Liver (tissue), 9 donors: ENCODE measurements around the gene ORAI3. TPM values are rescaled to one million over a fixed set of nuclear protein-coding genes. Genes with fewer than 3 reads are reported as not detected.

ENCODE experiments used
- DNase-seq: peaks from one replicate; pipeline ENCODE4 v3.0.0-alpha.2; 2017; ENCODE audit warnings: low spot score
- H3K27ac ChIP-seq, 2 donors: one replicate each; pipeline ENCODE4 v1.7.0; 2013; ENCODE audit warnings: inconsistent platforms in 2 of 2, low read length in 2 of 2, control low read depth in 1 of 2, low read depth in 1 of 2, mild to moderate bottlenecking in 1 of 2
- H3K27me3 ChIP-seq, 4 donors: one replicate each; pipeline versions ENCODE4 v1.6.1 to v1.7.0; 2013; ENCODE audit warnings: low read length in 3 of 4, inconsistent platforms in 1 of 4, mild to moderate bottlenecking in 1 of 4, moderate library complexity in 1 of 4; ENCODE audit not compliant: control insufficient read depth in 4 of 4, insufficient read depth in 4 of 4
- H3K36me3 ChIP-seq, 4 donors: one replicate each; pipeline versions ENCODE4 v1.6.1 to v1.7.0; 2013; ENCODE audit warnings: low read length in 3 of 4, mild to moderate bottlenecking in 3 of 4, low read depth in 1 of 4, moderate library complexity in 1 of 4; ENCODE audit not compliant: control insufficient read depth in 4 of 4, insufficient read depth in 3 of 4
- H3K4me1 ChIP-seq, 4 donors: one replicate each; pipeline versions ENCODE4 v1.6.1 to v1.7.0; 2013; ENCODE audit warnings: low read length in 3 of 4, mild to moderate bottlenecking in 3 of 4, moderate library complexity in 1 of 4; ENCODE audit not compliant: control insufficient read depth in 4 of 4, insufficient read depth in 4 of 4
- H3K4me3 ChIP-seq, 3 donors: one replicate each; pipeline versions ENCODE4 v1.6.1 to v1.7.0; 2013; ENCODE audit warnings: low read length in 3 of 3, control low read depth in 1 of 3, low read depth in 1 of 3, mild to moderate bottlenecking in 1 of 3
- H3K9ac ChIP-seq, 2 donors: one replicate each; pipeline ENCODE4 v1.7.0; 2013; ENCODE audit warnings: low read length in 2 of 2, mild to moderate bottlenecking in 2 of 2, moderate library complexity in 2 of 2, control low read depth in 1 of 2, low read depth in 1 of 2
- H3K9me3 ChIP-seq, 4 donors: one replicate each; pipeline versions ENCODE4 v1.6.1 to v1.7.0; 2013; ENCODE audit warnings: low read length in 3 of 4; ENCODE audit not compliant: control insufficient read depth in 4 of 4
- CTCF ChIP-seq: fragments of 150-350 bp; IDR thresholded peaks from 2 replicates; pipeline ENCODE4 v1.5.1; 2017; ENCODE audit warnings: improper control_type of control experiment, low read depth, low read length; ENCODE audit not compliant: missing input control
- EGR1 ChIP-seq, 2 donors: IDR thresholded peaks; 2 replicates each; pipeline ENCODE4 v1.6.1; 2016 to 2018; ENCODE audit warnings: antibody characterized with exemption in 2 of 2, low read depth in 2 of 2
- HNF4A ChIP-seq, 2 donors: conservative IDR thresholded peaks; 2 replicates each; pipeline ENCODE4 v1.6.1; 2016; ENCODE audit warnings: antibody characterized with exemption in 2 of 2, mild to moderate bottlenecking in 2 of 2
- NR2F2 ChIP-seq: IDR thresholded peaks from 2 replicates; pipeline ENCODE4 v1.6.1; 2016; ENCODE audit warnings: antibody characterized with exemption
- RAD21 ChIP-seq, 2 donors: IDR thresholded peaks; 2 replicates each; pipeline ENCODE4 v1.6.1; 2016; ENCODE audit warnings: antibody characterized with exemption in 2 of 2, mild to moderate bottlenecking in 2 of 2
- RXRA ChIP-seq, 2 donors: IDR thresholded peaks; 2 replicates each; pipeline ENCODE4 v1.6.1; 2017 to 2018; ENCODE audit warnings: antibody characterized with exemption in 2 of 2, mild to moderate bottlenecking in 1 of 2
- SP1 ChIP-seq: IDR thresholded peaks from 2 replicates; pipeline ENCODE4 v1.6.1; 2018; ENCODE audit warnings: antibody characterized with exemption, mild to moderate bottlenecking
- YY1 ChIP-seq: IDR thresholded peaks from 2 replicates; pipeline ENCODE4 v1.6.1; 2016; ENCODE audit warnings: antibody characterized with exemption, mild to moderate bottlenecking
- WGBS: extraction: QIAGEN DNeasy Blood & Tissue Kit; methylation state at CpG from one replicate; pipeline ENCODE4 v1.1.7; 2013; 5-methylcytosine and 5-hydroxymethylcytosine counted together
- polyA plus RNA-seq, 2 donors: library from polyadenylated mRNA; stranded (reverse) in 1 of 2; unstranded in 1 of 2; fragments of 200-250 nt in 1 of 2; fragments of >200 nt in 1 of 2; fragmentation: Nextera tagmentation in 1 of 2; extraction: Ambion mirVana in 1 of 2; gene quantifications; one replicate each; pipeline versions ENCODE4 v1.2.1 to v1.2.3, GENCODE V29; 2013 to 2015
- total RNA-seq, 2 donors: library from RNA; depleted of rRNA; stranded (reverse); fragments of >200 nt; gene quantifications; one replicate each; pipeline ENCODE4 v1.2.3, GENCODE V29; 2014
- TF ChIP-seq, protein P1 (sequence below): IDR thresholded peaks from 2 replicates; pipeline ENCODE4 v1.6.1; 2016; ENCODE audit warnings: antibody characterized with exemption
- TF ChIP-seq, protein P2 (sequence below): IDR thresholded peaks from 2 replicates; pipeline ENCODE4 v1.6.1; 2016; ENCODE audit warnings: antibody characterized with exemption, mild to moderate bottlenecking
- donor health status: healthy.
- donor health status: healthy.
- donor health status: healthy.
- donor health status: healthy.
- donor health status: healthy.

Gene ORAI3
- total and polyA plus RNA-seq, 4 donors: 26.6 to 39.1 (median 31.4) TPM

- DNase-seq: no peak
- Histone ChIP-seq H3K4me3 (peak overlapping the region in 2 of 3 donors; percentile 42 to 92), H3K9ac (no peak overlapping the region), H3K27me3 (no peaks in the 10 kb centered on the region), H3K36me3 (no peaks in the 10 kb centered on the region), H3K4me1 (peaks cover 4 to 9% (median 8%) of the 10 kb centered on the region in 4 donors), H3K27ac (peak overlapping the region; percentile 63 to 84), H3K9me3 (no peaks in the 10 kb centered on the region)
- 33% methylated on average over 6 of the region's 6 CpGs for WGBS
- TF ChIP-seq, protein P1, sequence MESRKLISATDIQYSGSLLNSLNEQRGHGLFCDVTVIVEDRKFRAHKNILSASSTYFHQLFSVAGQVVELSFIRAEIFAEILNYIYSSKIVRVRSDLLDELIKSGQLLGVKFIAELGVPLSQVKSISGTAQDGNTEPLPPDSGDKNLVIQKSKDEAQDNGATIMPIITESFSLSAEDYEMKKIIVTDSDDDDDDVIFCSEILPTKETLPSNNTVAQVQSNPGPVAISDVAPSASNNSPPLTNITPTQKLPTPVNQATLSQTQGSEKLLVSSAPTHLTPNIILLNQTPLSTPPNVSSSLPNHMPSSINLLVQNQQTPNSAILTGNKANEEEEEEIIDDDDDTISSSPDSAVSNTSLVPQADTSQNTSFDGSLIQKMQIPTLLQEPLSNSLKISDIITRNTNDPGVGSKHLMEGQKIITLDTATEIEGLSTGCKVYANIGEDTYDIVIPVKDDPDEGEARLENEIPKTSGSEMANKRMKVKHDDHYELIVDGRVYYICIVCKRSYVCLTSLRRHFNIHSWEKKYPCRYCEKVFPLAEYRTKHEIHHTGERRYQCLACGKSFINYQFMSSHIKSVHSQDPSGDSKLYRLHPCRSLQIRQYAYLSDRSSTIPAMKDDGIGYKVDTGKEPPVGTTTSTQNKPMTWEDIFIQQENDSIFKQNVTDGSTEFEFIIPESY: no peak
- TF ChIP-seq, protein P2, sequence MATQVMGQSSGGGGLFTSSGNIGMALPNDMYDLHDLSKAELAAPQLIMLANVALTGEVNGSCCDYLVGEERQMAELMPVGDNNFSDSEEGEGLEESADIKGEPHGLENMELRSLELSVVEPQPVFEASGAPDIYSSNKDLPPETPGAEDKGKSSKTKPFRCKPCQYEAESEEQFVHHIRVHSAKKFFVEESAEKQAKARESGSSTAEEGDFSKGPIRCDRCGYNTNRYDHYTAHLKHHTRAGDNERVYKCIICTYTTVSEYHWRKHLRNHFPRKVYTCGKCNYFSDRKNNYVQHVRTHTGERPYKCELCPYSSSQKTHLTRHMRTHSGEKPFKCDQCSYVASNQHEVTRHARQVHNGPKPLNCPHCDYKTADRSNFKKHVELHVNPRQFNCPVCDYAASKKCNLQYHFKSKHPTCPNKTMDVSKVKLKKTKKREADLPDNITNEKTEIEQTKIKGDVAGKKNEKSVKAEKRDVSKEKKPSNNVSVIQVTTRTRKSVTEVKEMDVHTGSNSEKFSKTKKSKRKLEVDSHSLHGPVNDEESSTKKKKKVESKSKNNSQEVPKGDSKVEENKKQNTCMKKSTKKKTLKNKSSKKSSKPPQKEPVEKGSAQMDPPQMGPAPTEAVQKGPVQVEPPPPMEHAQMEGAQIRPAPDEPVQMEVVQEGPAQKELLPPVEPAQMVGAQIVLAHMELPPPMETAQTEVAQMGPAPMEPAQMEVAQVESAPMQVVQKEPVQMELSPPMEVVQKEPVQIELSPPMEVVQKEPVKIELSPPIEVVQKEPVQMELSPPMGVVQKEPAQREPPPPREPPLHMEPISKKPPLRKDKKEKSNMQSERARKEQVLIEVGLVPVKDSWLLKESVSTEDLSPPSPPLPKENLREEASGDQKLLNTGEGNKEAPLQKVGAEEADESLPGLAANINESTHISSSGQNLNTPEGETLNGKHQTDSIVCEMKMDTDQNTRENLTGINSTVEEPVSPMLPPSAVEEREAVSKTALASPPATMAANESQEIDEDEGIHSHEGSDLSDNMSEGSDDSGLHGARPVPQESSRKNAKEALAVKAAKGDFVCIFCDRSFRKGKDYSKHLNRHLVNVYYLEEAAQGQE: peak; percentile 91
- TF ChIP-seq YY1 (no peak), SP1 (no peak)
Observed at GRCh38 chr16:30921459-30921747, 27.5 kb upstream of the ORAI3 start.

- Histone ChIP-seq H3K9ac (peak overlapping the region; percentile 30 to 80), H3K4me1 (peaks cover 4 to 9% (median 8%) of the 10 kb centered on the region in 4 donors), H3K27ac (peak overlapping the region; percentile 63 to 84), H3K9me3 (no peaks in the 10 kb centered on the region), H3K4me3 (peak overlapping the region; percentile 42 to 92 (median 67)), H3K36me3 (no peaks in the 10 kb centered on the region), H3K27me3 (no peaks in the 10 kb centered on the region)
- DNase-seq: peak; percentile 89
- TF ChIP-seq EGR1 (IDR thresholded peaks at IDR 0.05; ENCODE audit: low read depth in 2 of 2): no peak
- peak; percentile 91 to 95 for TF ChIP-seq RAD21 (IDR thresholded peaks at IDR 0.05)
- TF ChIP-seq HNF4A (conservative IDR thresholded peaks at IDR 0.05): peak in 1 of 2 donors; percentile 18
- TF ChIP-seq SP1: no peak
- TF ChIP-seq CTCF: peak; percentile 92
- peak in 1 of 2 donors; percentile 32 for TF ChIP-seq RXRA (IDR thresholded peaks at IDR 0.05)
- no peak for TF ChIP-seq YY1
- peak; percentile 9 for TF ChIP-seq NR2F2
- WGBS: under 1% methylated on average over 37 of the region's 37 CpGs
Observed at GRCh38 chr16:30921748-30922419, 27.0 kb upstream of the ORAI3 start.
